SHP77 treated with DMSO at 0.1 percent for 48 hours (cell line): ENCODE measurements around the gene MAP2K5.

ENCODE experiments used
- DNase-seq: peaks from one replicate; lab custom pipeline; 2025; lab: John Stamatoyannopoulos, UW

MAP2K5 gene

GRCh38 chr15:67825881-67826716 is 283.6 kb downstream of the MAP2K5 start:
- DNase-seq, result no peak

- DNase-seq, result no peak
These were observed 284.4 kb downstream of the MAP2K5 start for GRCh38 chr15:67826717-67827561.

GRCh38 chr15:67827562-67828277 is 285.2 kb downstream of the MAP2K5 start:
- no peak for DNase-seq

- no peak for DNase-seq
These were observed 285.9 kb downstream of the MAP2K5 start for GRCh38 chr15:67828278-67828968.

GRCh38 chr15:67828969-67829646 is 286.6 kb downstream of the MAP2K5 start:
- no peak for DNase-seq

- DNase-seq, result no peak
These were observed 287.4 kb downstream of the MAP2K5 start for GRCh38 chr15:67829647-67830504.

- DNase-seq, result no peak
These were observed 288.9 kb downstream of the MAP2K5 start for GRCh38 chr15:67831363-67831762.

- no peak for DNase-seq
These were observed 289.6 kb downstream of the MAP2K5 start for GRCh38 chr15:67832031-67832551.

GRCh38 chr15:67832897-67833709 is 290.6 kb downstream of the MAP2K5 start:
- no peak for DNase-seq

- no peak for DNase-seq
These were observed 291.4 kb downstream of the MAP2K5 start for GRCh38 chr15:67833710-67834511.

- DNase-seq, result no peak
These were observed 292.2 kb downstream of the MAP2K5 start for GRCh38 chr15:67834581-67835296.

- DNase-seq, result no peak
These were observed 293.0 kb downstream of the MAP2K5 start for GRCh38 chr15:67835297-67836133.

GRCh38 chr15:67836134-67836455 is 293.6 kb downstream of the MAP2K5 start:
- DNase-seq, result no peak

- no peak for DNase-seq
These were observed 294.0 kb downstream of the MAP2K5 start for GRCh38 chr15:67836477-67836876.

GRCh38 chr15:67836955-67837354 is 294.5 kb downstream of the MAP2K5 start:
- no peak for DNase-seq

- peak; percentile 73 for DNase-seq
These were observed 296.4 kb downstream of the MAP2K5 start for GRCh38 chr15:67838789-67839332.
